Neural cell (in vitro differentiated cells): ENCODE data around the gene PPFIA1. TPM values are rescaled to one million over a fixed set of nuclear protein-coding genes. Genes with fewer than 3 reads are reported as not detected.

Source experiments
- H2AFZ ChIP-seq: fragments of 200-600, 300-800 bp; sonication (generic), shearing (Covaris generic); 2 replicates; pipeline ENCODE4 v1.6.0; 2014; ENCODE audit warnings: low read depth, mild to moderate bottlenecking, antibody characterized with exemption, low read length, moderate library complexity
- H3F3A ChIP-seq: fragments of 200-600 bp; shearing (Covaris generic); 2 replicates; pipeline ENCODE4 v1.6.1; 2016; ENCODE audit warnings: mild to moderate bottlenecking, moderate library complexity, mixed read lengths, antibody characterized with exemption, low read length; ENCODE audit not compliant: insufficient read depth, poor library complexity, severe bottlenecking
- H3K27ac ChIP-seq: fragments of 200-600, 300-800 bp; sonication (generic), shearing (Covaris generic); 2 replicates; pipeline ENCODE4 v1.5.1; 2014; ENCODE audit warnings: mild to moderate bottlenecking, low read length, moderate library complexity
- H3K27me3 ChIP-seq: fragments of 300-800, 200-600 bp; sonication (generic), shearing (Covaris generic); 2 replicates; pipeline ENCODE4 v1.6.0; 2014; ENCODE audit warnings: mild to moderate bottlenecking, low read depth, low read length, moderate library complexity; ENCODE audit not compliant: insufficient read depth
- H3K36me3 ChIP-seq: fragments of 300-800, 200-600 bp; sonication (generic), shearing (Covaris generic); 2 replicates; pipeline ENCODE4 v1.5.1; 2014; ENCODE audit warnings: mild to moderate bottlenecking, antibody characterized with exemption, low read length, moderate library complexity; ENCODE audit not compliant: insufficient read depth
- H3K4me2 ChIP-seq: fragments of 300-800, 200-600 bp; sonication (generic), shearing (Covaris generic); 2 replicates; pipeline ENCODE4 v1.6.0; 2014; ENCODE audit warnings: mild to moderate bottlenecking, low read length
- H3K4me3 ChIP-seq: fragments of 300-800, 200-600 bp; sonication (generic), shearing (Covaris generic); 2 replicates; pipeline ENCODE4 v1.5.1; 2014; ENCODE audit warnings: mild to moderate bottlenecking, low read length, moderate library complexity
- H3K79me2 ChIP-seq: fragments of 200-600 bp; shearing (Covaris generic); replicated peaks from 2 replicates; pipeline ENCODE4 v1.6.0; 2014; ENCODE audit warnings: mild to moderate bottlenecking, low read length, moderate library complexity; ENCODE audit not compliant: insufficient read depth
- H3K9ac ChIP-seq: fragments of 300-800, 200-600 bp; sonication (generic), shearing (Covaris generic); 2 replicates; pipeline ENCODE4 v1.6.1; 2016; ENCODE audit warnings: mild to moderate bottlenecking, low read length, mixed read lengths
- H3K9me2 ChIP-seq: fragments of 200-600 bp; shearing (Covaris generic); 2 replicates; pipeline ENCODE4 v1.6.1; 2016; ENCODE audit warnings: mild to moderate bottlenecking, low read length, mixed read lengths; ENCODE audit not compliant: insufficient read depth
- H3K9me3 ChIP-seq: fragments of 200-600, 300-800 bp; sonication (generic), shearing (Covaris generic); 2 replicates; pipeline ENCODE4 v1.6.1; 2016; ENCODE audit warnings: mild to moderate bottlenecking, mixed run types, low read length, moderate library complexity, mixed read lengths
- H4K20me1 ChIP-seq: fragments of 200-600 bp; shearing (Covaris generic); 2 replicates; pipeline ENCODE4 v1.6.1; 2016; ENCODE audit warnings: mild to moderate bottlenecking, mixed run types; ENCODE audit not compliant: insufficient read depth
- CTCF ChIP-seq: fragments of 450-650 bp; IDR thresholded peaks from 2 replicates; pipeline ENCODE4 v1.5.1; 2014; ENCODE audit warnings: antibody characterized with exemption, mild to moderate bottlenecking, moderate library complexity; ENCODE audit not compliant: poor library complexity, severe bottlenecking
- EP300 ChIP-seq: fragments of 450-650 bp; conservative IDR thresholded peaks from 2 replicates; pipeline ENCODE4 v1.6.1; 2014; ENCODE audit warnings: antibody characterized with exemption, mild to moderate bottlenecking, moderate library complexity; ENCODE audit not compliant: poor library complexity, severe bottlenecking
- EZH2 ChIP-seq: fragments of 200-600, 300-800 bp; shearing (Covaris generic), sonication (generic); IDR thresholded peaks from 2 replicates; pipeline ENCODE4 v1.6.1; 2014; ENCODE audit warnings: antibody characterized with exemption, low read length, borderline replicate concordance, mild to moderate bottlenecking; ENCODE audit not compliant: insufficient read depth, poor library complexity, severe bottlenecking
- MXI1 ChIP-seq: fragments of 450-650 bp; conservative IDR thresholded peaks from 2 replicates; pipeline ENCODE4 v1.6.1; 2014; ENCODE audit warnings: antibody characterized with exemption, mild to moderate bottlenecking; ENCODE audit not compliant: poor library complexity, severe bottlenecking
- POLR2AphosphoS5 ChIP-seq: IDR thresholded peaks from 2 replicates; pipeline ENCODE4 v1.6.1; 2012
- RAD21 ChIP-seq: fragments of 450-650 bp; conservative IDR thresholded peaks from 2 replicates; pipeline ENCODE4 v1.6.1; 2014; ENCODE audit warnings: antibody characterized with exemption, mild to moderate bottlenecking, moderate library complexity
- SMC3 ChIP-seq: fragments of 450-650 bp; conservative IDR thresholded peaks from 2 replicates; pipeline ENCODE4 v1.6.1; 2014; ENCODE audit warnings: antibody characterized with exemption, mild to moderate bottlenecking, moderate library complexity; ENCODE audit not compliant: poor library complexity
- TAF1 ChIP-seq: IDR thresholded peaks from 2 replicates; pipeline ENCODE4 v1.6.1; 2012; ENCODE audit warnings: low read depth
- polyA plus RNA-seq: library from polyadenylated mRNA; depleted of rRNA; stranded (reverse); fragments of >200 nt; gene quantifications from 2 replicates; pipeline ENCODE4 v1.2.3, GENCODE V29; 2014
- TF ChIP-seq, protein P1 (sequence below): IDR thresholded peaks from 2 replicates; pipeline ENCODE4 v1.6.1; 2012; ENCODE audit warnings: borderline replicate concordance

The PPFIA1 gene
- polyA plus RNA-seq, 1 donor from 2014 or later = 48.9 TPM

GRCh38 chr11:70324376-70325115 is 54.1 kb downstream of the PPFIA1 start:
- H2AFZ ChIP-seq = no peak overlapping the region
- H3K4me2 ChIP-seq = no peak overlapping the region
- no peaks in the 10 kb centered on the region for H3K79me2 ChIP-seq
- H3K4me3 ChIP-seq = no peak overlapping the region
- no peaks in the 10 kb centered on the region for H3K9me2 ChIP-seq
- H3K9ac ChIP-seq = no peak overlapping the region
- TF ChIP-seq MXI1 (no peak), EP300 (no peak), TAF1 (no peak), SMC3 (no peak), RAD21 (no peak), EZH2 (no peak), CTCF (no peak), POLR2AphosphoS5 (no peak)
- TF ChIP-seq, protein P1, sequence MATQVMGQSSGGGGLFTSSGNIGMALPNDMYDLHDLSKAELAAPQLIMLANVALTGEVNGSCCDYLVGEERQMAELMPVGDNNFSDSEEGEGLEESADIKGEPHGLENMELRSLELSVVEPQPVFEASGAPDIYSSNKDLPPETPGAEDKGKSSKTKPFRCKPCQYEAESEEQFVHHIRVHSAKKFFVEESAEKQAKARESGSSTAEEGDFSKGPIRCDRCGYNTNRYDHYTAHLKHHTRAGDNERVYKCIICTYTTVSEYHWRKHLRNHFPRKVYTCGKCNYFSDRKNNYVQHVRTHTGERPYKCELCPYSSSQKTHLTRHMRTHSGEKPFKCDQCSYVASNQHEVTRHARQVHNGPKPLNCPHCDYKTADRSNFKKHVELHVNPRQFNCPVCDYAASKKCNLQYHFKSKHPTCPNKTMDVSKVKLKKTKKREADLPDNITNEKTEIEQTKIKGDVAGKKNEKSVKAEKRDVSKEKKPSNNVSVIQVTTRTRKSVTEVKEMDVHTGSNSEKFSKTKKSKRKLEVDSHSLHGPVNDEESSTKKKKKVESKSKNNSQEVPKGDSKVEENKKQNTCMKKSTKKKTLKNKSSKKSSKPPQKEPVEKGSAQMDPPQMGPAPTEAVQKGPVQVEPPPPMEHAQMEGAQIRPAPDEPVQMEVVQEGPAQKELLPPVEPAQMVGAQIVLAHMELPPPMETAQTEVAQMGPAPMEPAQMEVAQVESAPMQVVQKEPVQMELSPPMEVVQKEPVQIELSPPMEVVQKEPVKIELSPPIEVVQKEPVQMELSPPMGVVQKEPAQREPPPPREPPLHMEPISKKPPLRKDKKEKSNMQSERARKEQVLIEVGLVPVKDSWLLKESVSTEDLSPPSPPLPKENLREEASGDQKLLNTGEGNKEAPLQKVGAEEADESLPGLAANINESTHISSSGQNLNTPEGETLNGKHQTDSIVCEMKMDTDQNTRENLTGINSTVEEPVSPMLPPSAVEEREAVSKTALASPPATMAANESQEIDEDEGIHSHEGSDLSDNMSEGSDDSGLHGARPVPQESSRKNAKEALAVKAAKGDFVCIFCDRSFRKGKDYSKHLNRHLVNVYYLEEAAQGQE = no peak
- H3F3A ChIP-seq = no peaks in the 10 kb centered on the region
- no peaks in the 10 kb centered on the region for H3K36me3 ChIP-seq
- H3K27me3 ChIP-seq = no peaks in the 10 kb centered on the region
- no peak overlapping the region for H3K27ac ChIP-seq
- H3K9me3 ChIP-seq = no peaks in the 10 kb centered on the region
- no peaks in the 10 kb centered on the region for H4K20me1 ChIP-seq

- Histone ChIP-seq H3K9me2 (no peaks in the 10 kb centered on the region), H3K9me3 (no peaks in the 10 kb centered on the region), H4K20me1 (no peaks in the 10 kb centered on the region), H3F3A (no peaks in the 10 kb centered on the region), H3K9ac (no peak overlapping the region), H3K4me3 (no peak overlapping the region), H3K36me3 (no peaks in the 10 kb centered on the region), H3K4me2 (no peak overlapping the region), H2AFZ (no peak overlapping the region), H3K27me3 (no peaks in the 10 kb centered on the region), H3K79me2 (no peaks in the 10 kb centered on the region), H3K27ac (no peak overlapping the region)
- no peak for TF ChIP-seq EZH2
- TF ChIP-seq RAD21 = no peak
- TF ChIP-seq CTCF = no peak
- TF ChIP-seq, protein P1 = no peak
- no peak for TF ChIP-seq MXI1
- TF ChIP-seq POLR2AphosphoS5 = no peak
These were observed 55.3 kb downstream of the PPFIA1 start for GRCh38 chr11:70325824-70326223.
